Ishikawa (cell line): ENCODE results near the gene P4HA1.

Source experiments
- CEBPB ChIP-seq: IDR thresholded peaks from 2 replicates; pipeline ENCODE4 v1.6.1; 2012
- CREB1 ChIP-seq: IDR thresholded peaks from 2 replicates; pipeline ENCODE4 v1.6.1; 2012; ENCODE audit warnings: low read depth
- EGR1 ChIP-seq: IDR thresholded peaks from 2 replicates; pipeline ENCODE4 v1.6.1; 2012
- EP300 ChIP-seq: IDR thresholded peaks from 2 replicates; pipeline ENCODE4 v1.6.1; 2012; ENCODE audit warnings: borderline replicate concordance
- FOXM1 ChIP-seq: IDR thresholded peaks from 2 replicates; pipeline ENCODE4 v1.6.1; 2012; ENCODE audit warnings: low read depth, borderline replicate concordance
- MAX ChIP-seq: IDR thresholded peaks from 2 replicates; pipeline ENCODE4 v1.6.1; 2012
- NFIC ChIP-seq: IDR thresholded peaks from 2 replicates; pipeline ENCODE4 v1.6.1; 2012
- RAD21 ChIP-seq: IDR thresholded peaks from 2 replicates; pipeline ENCODE4 v1.6.1; 2012; ENCODE audit warnings: low read depth
- REST ChIP-seq: IDR thresholded peaks from 2 replicates; pipeline ENCODE4 v1.6.1; 2012; ENCODE audit warnings: low read depth, mild to moderate bottlenecking
- TAF1 ChIP-seq: IDR thresholded peaks from 2 replicates; pipeline ENCODE4 v1.6.1; 2012; ENCODE audit warnings: low read depth, mild to moderate bottlenecking
- TCF12 ChIP-seq: IDR thresholded peaks from 2 replicates; pipeline ENCODE4 v1.6.1; 2012; ENCODE audit warnings: low read depth
- TEAD4 ChIP-seq: IDR thresholded peaks from 2 replicates; pipeline ENCODE4 v1.6.1; 2012
- USF1 ChIP-seq: IDR thresholded peaks from 2 replicates; pipeline ENCODE4 v1.6.1; 2012
- YY1 ChIP-seq: IDR thresholded peaks from 2 replicates; pipeline ENCODE4 v1.6.1; 2012; ENCODE audit warnings: low read depth
- ZBTB7A ChIP-seq: IDR thresholded peaks from 2 replicates; pipeline ENCODE4 v1.6.1; 2012; ENCODE audit warnings: low read depth

The P4HA1 gene

GRCh38 chr10:73065441-73065840 is 31.2 kb downstream of the P4HA1 start:
- TF ChIP-seq RAD21 (no peak), REST (no peak), MAX (no peak), CEBPB (no peak), YY1 (no peak), FOXM1 (no peak), TEAD4 (no peak), TAF1 (no peak)

- no peak for TF ChIP-seq TCF12
- no peak for TF ChIP-seq YY1
- TF ChIP-seq ZBTB7A, result no peak
- TF ChIP-seq RAD21, result no peak
- TF ChIP-seq CEBPB, result no peak
- TF ChIP-seq EGR1, result no peak
- no peak for TF ChIP-seq FOXM1
- TF ChIP-seq EP300, result no peak
- no peak for TF ChIP-seq TAF1
- TF ChIP-seq REST, result no peak
- no peak for TF ChIP-seq NFIC
- no peak for TF ChIP-seq TEAD4
- no peak for TF ChIP-seq MAX
- TF ChIP-seq USF1, result no peak
- TF ChIP-seq CREB1, result no peak
Measured at GRCh38 chr10:73061743-73062142, 34.9 kb downstream of the P4HA1 start.

GRCh38 chr10:73060738-73061635 is 35.7 kb downstream of the P4HA1 start:
- TF ChIP-seq CEBPB, result no peak
- TF ChIP-seq RAD21, result peak; percentile 68

GRCh38 chr10:73060173-73060572 is 36.5 kb downstream of the P4HA1 start:
- TF ChIP-seq CREB1, result no peak
- no peak for TF ChIP-seq EGR1
- no peak for TF ChIP-seq TCF12
- TF ChIP-seq REST, result no peak
- no peak for TF ChIP-seq MAX
- TF ChIP-seq TEAD4, result no peak
- no peak for TF ChIP-seq EP300
- no peak for TF ChIP-seq TAF1
- TF ChIP-seq CEBPB, result no peak
- TF ChIP-seq RAD21, result no peak
- no peak for TF ChIP-seq YY1
- no peak for TF ChIP-seq USF1
- TF ChIP-seq NFIC, result no peak
